ENCODE data around the gene CLHC1.

GRCh38 chr2:55228226-55228563, 3.9 kb downstream of the CLHC1 start:
- TF ChIP-seq CTCF (IDR thresholded peaks at IDR 0.05; ENCODE audit: low read length) (no peak), EZH2 (IDR thresholded peaks at IDR 0.05; ENCODE audit: borderline replicate concordance, low read length) (no peak)

Data from OCI-LY1 (cell line).